VCaP (cell line): ENCODE results near the gene MINDY4.

Source experiments
- H3K27ac ChIP-seq: fragments of 450-650 bp; 2 replicates; pipeline ENCODE4 v1.5.1; 2017
- CTCF ChIP-seq: fragments of 450-650 bp; conservative IDR thresholded peaks from 2 replicates; pipeline ENCODE4 v1.5.1; 2017; ENCODE audit warnings: mild to moderate bottlenecking, moderate library complexity

MINDY4 gene

GRCh38 chr7:30735631-30736030 is 35.6 kb upstream of the MINDY4 start:
- no peak for TF ChIP-seq CTCF
- H3K27ac ChIP-seq = no peak overlapping the region

DNA sequence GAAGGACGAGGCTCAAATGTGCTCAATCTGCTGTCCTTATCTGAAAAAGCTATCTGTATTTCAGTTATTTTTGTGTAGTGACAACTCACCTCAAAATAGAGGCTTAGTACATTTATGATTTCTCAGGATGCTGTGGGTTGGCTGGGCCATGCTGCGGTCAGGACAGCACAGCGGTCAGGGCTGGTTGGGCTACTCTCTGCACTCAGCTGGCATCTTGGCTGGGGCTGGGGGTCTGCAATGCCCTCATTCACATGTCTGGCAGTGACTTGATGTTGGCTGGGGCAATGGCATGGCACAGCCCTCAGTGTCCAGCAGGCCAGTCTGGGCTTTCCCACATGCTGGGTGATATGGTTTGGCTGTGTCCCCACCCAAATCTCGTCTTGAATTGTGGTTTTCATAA is 34.9 kb upstream of the MINDY4 start:
- no peak overlapping the region for H3K27ac ChIP-seq
- TF ChIP-seq CTCF = no peak

GRCh38 chr7:30738026-30738915 is 32.9 kb upstream of the MINDY4 start:
- no peak overlapping the region for H3K27ac ChIP-seq
- no peak for TF ChIP-seq CTCF

DNA sequence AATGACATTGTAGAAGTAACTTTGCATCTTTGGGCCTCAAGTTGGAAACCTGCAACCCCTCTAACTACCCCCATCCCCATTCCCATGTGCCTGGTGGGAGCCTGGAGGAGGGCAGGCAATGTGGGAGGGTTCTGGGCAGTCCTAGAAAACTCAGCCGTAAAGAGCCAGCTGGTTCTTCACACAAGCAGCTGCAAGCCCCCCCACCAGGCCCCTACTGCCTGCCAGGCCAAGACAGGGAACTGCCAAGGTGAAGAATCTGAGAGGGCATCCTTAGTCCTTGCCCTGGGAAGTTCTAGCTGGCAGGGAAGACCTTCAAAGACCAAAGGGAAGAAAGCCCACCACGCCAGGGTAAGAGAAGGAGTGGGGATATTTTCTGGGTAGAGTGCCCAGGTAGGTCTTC is 31.5 kb upstream of the MINDY4 start:
- H3K27ac ChIP-seq = no peak overlapping the region; the same call in 1 of the 2 replicates
- TF ChIP-seq CTCF = no peak

- peak overlapping the region; percentile 41; the same call in 1 of the 2 replicates for H3K27ac ChIP-seq
- TF ChIP-seq CTCF = peak; percentile 98
These were observed 30.6 kb upstream of the MINDY4 start for GRCh38 chr7:30740417-30741181.

DNA sequence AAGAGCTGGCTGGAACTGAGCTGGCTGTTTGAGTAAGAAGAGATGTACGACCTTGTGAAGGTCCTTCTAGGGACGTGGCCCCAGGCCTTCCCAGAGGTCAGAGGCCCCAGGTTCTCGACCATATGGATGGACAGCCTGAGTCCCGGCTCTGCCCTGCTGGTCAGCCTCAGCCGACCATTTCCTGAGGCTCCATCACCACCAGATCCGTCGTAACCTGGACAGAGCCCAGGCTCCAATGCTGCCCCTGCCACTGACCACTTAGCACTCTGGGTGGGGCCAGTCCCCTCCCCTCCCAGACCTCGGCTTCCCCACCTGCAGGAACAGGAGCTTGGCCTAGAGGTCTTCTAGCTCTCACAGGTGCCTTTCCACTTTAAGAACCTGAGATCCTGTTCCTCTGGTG is 29.9 kb upstream of the MINDY4 start:
- TF ChIP-seq CTCF = no peak
- H3K27ac ChIP-seq = peak overlapping the region; percentile 41; the same call in 1 of the 2 replicates

- TF ChIP-seq CTCF = no peak
- H3K27ac ChIP-seq = no peak overlapping the region
These were observed 27.7 kb upstream of the MINDY4 start for GRCh38 chr7:30743371-30744074.
